Adipose tissue (tissue), 3 donors: ENCODE measurements around the gene NFATC2. TPM values are rescaled to one million over a fixed set of nuclear protein-coding genes. Genes with fewer than 3 reads are reported as not detected.

ENCODE experiments used
- H3K27ac ChIP-seq: one replicate; pipeline ENCODE4 v1.5.1; 2013; ENCODE audit warnings: low read depth, low read length
- WGBS, 3 donors: extraction: QIAGEN DNeasy Blood & Tissue Kit; methylation state at CpG; one replicate each; pipeline ENCODE4 v1.1.7; 2013; 5-methylcytosine and 5-hydroxymethylcytosine counted together
- polyA plus RNA-seq, 3 donors: library from polyadenylated mRNA; stranded (reverse); fragments of 200-250 nt; gene quantifications; one replicate each; pipeline ENCODE4 v1.2.3, GENCODE V29; 2013
- donor health status: healthy with polysubstance abuse.
- donor health status: Bipolar disorder and iron deficiency.
- donor health status: healthy.

The NFATC2 gene
- polyA plus RNA-seq, 3 donors = 1.0 to 6.8 (median 2.2) TPM

GRCh38 chr20:51507216-51508036 is 35.1 kb downstream of the NFATC2 start:
- H3K27ac ChIP-seq = no peak overlapping the region
- WGBS, 3 donors = 78 to 90% (median 89%) methylated on average over 19 of the region's 19 CpGs

GRCh38 chr20:51506527-51507215 is 35.8 kb downstream of the NFATC2 start:
- no peak overlapping the region for H3K27ac ChIP-seq
- 91 to 96% (median 95%) methylated on average over 18 of the region's 18 CpGs for WGBS, 3 donors

GRCh38 chr20:51505566-51505965 is 37.0 kb downstream of the NFATC2 start:
- WGBS, 3 donors = 91 to 93% (median 92%) methylated on average over 12 of the region's 12 CpGs
- no peak overlapping the region for H3K27ac ChIP-seq

GRCh38 chr20:51503376-51503775 is 39.1 kb downstream of the NFATC2 start:
- WGBS, 3 donors = 86 to 92% (median 86%) methylated on average over 4 of the region's 4 CpGs

GRCh38 chr20:51500936-51501335 is 41.6 kb downstream of the NFATC2 start:
- no peak overlapping the region for H3K27ac ChIP-seq
- WGBS, 3 donors = 78 to 96% (median 90%) methylated on average over 1 of the region's 1 CpG

More at GRCh38 chr20:51503376-51503775, 39.1 kb downstream of the NFATC2 start:
- no peak overlapping the region for H3K27ac ChIP-seq

- no peak overlapping the region for H3K27ac ChIP-seq
- 17 to 68% (median 46%) methylated on average over 2 of the region's 3 CpGs for WGBS, 3 donors
Measured at GRCh38 chr20:51500311-51500710, 42.2 kb downstream of the NFATC2 start.

- no peak overlapping the region for H3K27ac ChIP-seq
- WGBS, 3 donors = 97% methylated on average over 11 of the region's 11 CpGs
Measured at GRCh38 chr20:51498765-51499540, 43.6 kb downstream of the NFATC2 start.

- 26 to 71% (median 36%) methylated on average over 21 of the region's 21 CpGs for WGBS, 3 donors
- H3K27ac ChIP-seq = no peak overlapping the region
Measured at GRCh38 chr20:51497542-51498467, 44.7 kb downstream of the NFATC2 start.

- no peak overlapping the region for H3K27ac ChIP-seq
- 86 to 92% (median 89%) methylated on average over 7 of the region's 7 CpGs for WGBS, 3 donors
Measured at GRCh38 chr20:51496964-51497363, 45.6 kb downstream of the NFATC2 start.

- H3K27ac ChIP-seq = no peak overlapping the region
- WGBS, 3 donors = 67 to 74% (median 72%) methylated on average over 7 of the region's 7 CpGs
Measured at GRCh38 chr20:51495921-51496545, 46.5 kb downstream of the NFATC2 start.

GRCh38 chr20:51495291-51495690 is 47.2 kb downstream of the NFATC2 start:
- 81 to 82% (median 81%) methylated on average over 4 of the region's 4 CpGs for WGBS, 3 donors
- no peak overlapping the region for H3K27ac ChIP-seq

GRCh38 chr20:51494241-51495110 is 48.0 kb downstream of the NFATC2 start:
- no peak overlapping the region for H3K27ac ChIP-seq
- 61 to 85% (median 70%) methylated on average over 16 of the region's 16 CpGs for WGBS, 3 donors

GRCh38 chr20:51493346-51493791 is 49.1 kb downstream of the NFATC2 start:
- no peak overlapping the region for H3K27ac ChIP-seq
- 78 to 93% (median 79%) methylated on average over 10 of the region's 10 CpGs for WGBS, 3 donors

- no peak overlapping the region for H3K27ac ChIP-seq
- WGBS, 3 donors = 5 to 16% (median 7%) methylated on average over 47 of the region's 47 CpGs
Measured at GRCh38 chr20:51492167-51493092, 50.1 kb downstream of the NFATC2 start.

- no peak overlapping the region for H3K27ac ChIP-seq
- WGBS, 3 donors = 70 to 81% (median 78%) methylated on average over 11 of the region's 11 CpGs
Measured at GRCh38 chr20:51491393-51491792, 51.1 kb downstream of the NFATC2 start.

- H3K27ac ChIP-seq = no peak overlapping the region
- WGBS, 3 donors = 78 to 89% (median 80%) methylated on average over 2 of the region's 2 CpGs
Measured at GRCh38 chr20:51490635-51491034, 51.9 kb downstream of the NFATC2 start.
